ENCODE results near the gene LHFPL3. TPM values are rescaled to one million over a fixed set of nuclear protein-coding genes. Genes with fewer than 3 reads are reported as not detected.
"Not testable (repeated sequence)": the region's sequence is repeated elsewhere in the genome, so short reads cannot be mapped to it uniquely, and the experiment has no call there.

The LHFPL3 gene
- total RNA-seq, 2 donors from 2014 or later: not detected

DNA sequence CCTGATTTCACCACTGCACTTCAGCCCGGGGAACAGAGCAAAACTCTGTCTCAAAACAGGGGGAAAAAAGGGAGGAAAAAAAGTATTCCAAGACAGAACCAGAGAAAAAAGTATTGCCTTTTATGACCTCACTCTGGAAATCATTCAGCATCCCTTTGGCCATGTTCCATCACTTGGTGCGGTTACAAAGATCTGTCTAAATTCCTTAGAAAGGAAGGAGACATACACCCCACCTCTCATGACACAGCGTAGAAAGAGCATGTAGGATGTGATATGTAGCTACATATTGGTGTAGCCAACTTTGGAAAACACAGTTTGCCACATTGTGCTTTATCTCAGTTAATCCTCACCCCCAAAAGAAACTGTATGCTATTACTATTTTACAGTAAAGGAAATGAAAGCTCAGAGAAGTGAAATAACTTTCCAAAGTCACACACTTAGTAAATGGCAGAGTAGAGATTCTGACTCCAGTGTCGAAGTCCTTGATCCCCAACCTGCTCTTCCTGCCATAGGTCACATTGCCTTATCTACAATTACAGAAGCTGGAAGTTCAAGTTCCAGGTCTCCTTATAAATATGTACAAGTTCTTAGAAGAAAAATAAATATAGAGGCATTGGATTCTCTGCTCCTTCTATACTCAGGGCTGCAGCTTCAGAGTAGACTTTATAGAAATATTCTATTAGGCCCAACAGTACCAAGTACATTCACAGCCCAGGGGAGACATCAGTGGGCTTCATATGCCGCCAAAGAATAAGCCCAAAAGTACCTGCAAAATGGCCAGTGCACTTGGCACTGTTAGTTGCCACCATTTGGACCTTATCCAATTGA lies 594.0 kb downstream of the LHFPL3 start:
- TF ChIP-seq, protein P1, sequence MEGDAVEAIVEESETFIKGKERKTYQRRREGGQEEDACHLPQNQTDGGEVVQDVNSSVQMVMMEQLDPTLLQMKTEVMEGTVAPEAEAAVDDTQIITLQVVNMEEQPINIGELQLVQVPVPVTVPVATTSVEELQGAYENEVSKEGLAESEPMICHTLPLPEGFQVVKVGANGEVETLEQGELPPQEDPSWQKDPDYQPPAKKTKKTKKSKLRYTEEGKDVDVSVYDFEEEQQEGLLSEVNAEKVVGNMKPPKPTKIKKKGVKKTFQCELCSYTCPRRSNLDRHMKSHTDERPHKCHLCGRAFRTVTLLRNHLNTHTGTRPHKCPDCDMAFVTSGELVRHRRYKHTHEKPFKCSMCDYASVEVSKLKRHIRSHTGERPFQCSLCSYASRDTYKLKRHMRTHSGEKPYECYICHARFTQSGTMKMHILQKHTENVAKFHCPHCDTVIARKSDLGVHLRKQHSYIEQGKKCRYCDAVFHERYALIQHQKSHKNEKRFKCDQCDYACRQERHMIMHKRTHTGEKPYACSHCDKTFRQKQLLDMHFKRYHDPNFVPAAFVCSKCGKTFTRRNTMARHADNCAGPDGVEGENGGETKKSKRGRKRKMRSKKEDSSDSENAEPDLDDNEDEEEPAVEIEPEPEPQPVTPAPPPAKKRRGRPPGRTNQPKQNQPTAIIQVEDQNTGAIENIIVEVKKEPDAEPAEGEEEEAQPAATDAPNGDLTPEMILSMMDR (IDR thresholded peaks at IDR 0.05): no peak
- no peak for ATAC-seq (ENCODE audit: insufficient number of reproducible peaks, low FRiP score, low read depth)
- H3K27me3 ChIP-seq (replicated peaks; ENCODE audit: insufficient read depth): no peaks in the 10 kb centered on the region
- no peaks in the 10 kb centered on the region for H3K36me3 ChIP-seq
- H3K4me1 ChIP-seq (ENCODE audit: control insufficient read depth in 1 of 2, low read depth in 2 of 2): peaks cover 0 to 15% of the 10 kb centered on the region in 2 donors
- peak overlapping the region in 1 of 2 donors; percentile 47 for H3K27ac ChIP-seq
- no peak overlapping the region for H3K4me3 ChIP-seq
- H3K9me3 ChIP-seq: no peaks in the 10 kb centered on the region
- no peak for DNase-seq (ENCODE audit: low spot score)

DNA sequence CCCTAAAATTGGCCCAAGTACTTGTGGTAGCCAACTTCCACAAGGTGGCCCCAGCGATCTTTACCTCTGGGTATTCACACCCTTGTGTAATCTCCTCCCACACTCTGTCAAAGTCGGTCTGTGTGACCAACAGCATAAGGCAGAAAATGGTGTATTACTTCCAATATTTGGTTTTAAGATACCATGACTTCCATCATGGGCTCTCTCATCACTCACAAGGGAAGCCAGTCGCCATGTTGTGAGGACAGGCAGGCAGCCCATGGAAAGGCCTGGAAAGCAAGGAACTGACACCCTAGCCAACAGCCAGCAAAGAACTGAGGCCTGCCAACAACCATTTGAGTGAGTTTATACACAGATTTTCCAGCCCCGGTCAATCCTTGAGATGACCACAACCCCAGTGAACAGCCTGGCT lies 594.6 kb downstream of the LHFPL3 start:
- Histone ChIP-seq H3K9me3 (no peaks in the 10 kb centered on the region), H3K27ac (peak overlapping the region; percentile 39 to 47), H3K36me3 (no peaks in the 10 kb centered on the region), H3K4me1 (ENCODE audit: control insufficient read depth in 1 of 2, low read depth in 2 of 2) (peaks cover 0 to 15% of the 10 kb centered on the region in 2 donors), H3K27me3 (replicated peaks; ENCODE audit: insufficient read depth) (no peaks in the 10 kb centered on the region), H3K4me3 (no peak overlapping the region)
- TF ChIP-seq, protein P1 (IDR thresholded peaks at IDR 0.05): peak; percentile 61
- ATAC-seq (ENCODE audit: insufficient number of reproducible peaks, low FRiP score, low read depth) (peak; percentile 85), DNase-seq (ENCODE audit: low spot score) (no peak)

DNA sequence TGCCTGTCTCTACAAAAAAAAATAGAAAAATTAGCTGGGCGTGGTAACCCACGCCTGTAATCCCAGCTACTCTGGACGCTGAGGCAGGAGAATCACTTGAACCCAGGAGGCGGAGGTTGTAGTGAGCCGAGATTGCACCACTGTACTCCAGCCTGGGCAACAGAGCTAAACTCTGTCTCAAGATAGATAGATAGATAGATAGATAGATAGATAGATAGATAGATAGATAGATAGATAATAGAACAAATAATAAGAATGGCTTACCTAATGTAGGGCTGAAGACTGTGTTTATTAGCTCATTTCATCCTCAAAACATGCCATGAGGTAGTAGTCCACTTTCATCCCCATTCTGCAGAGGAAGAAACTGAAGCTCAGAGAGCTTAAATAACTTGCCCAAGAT lies 597.8 kb downstream of the LHFPL3 start:
- ATAC-seq (ENCODE audit: insufficient number of reproducible peaks, low FRiP score, low read depth); H3K27me3 ChIP-seq (replicated peaks; ENCODE audit: insufficient read depth); DNase-seq (ENCODE audit: low spot score); H3K4me3 ChIP-seq; H3K27ac ChIP-seq; H3K36me3 ChIP-seq; H3K9me3 ChIP-seq: not testable (repeated sequence)
- H3K4me1 ChIP-seq (ENCODE audit: control insufficient read depth in 1 of 2, low read depth in 2 of 2): peaks cover 0 to 15% of the 10 kb centered on the region in 2 donors

DNA sequence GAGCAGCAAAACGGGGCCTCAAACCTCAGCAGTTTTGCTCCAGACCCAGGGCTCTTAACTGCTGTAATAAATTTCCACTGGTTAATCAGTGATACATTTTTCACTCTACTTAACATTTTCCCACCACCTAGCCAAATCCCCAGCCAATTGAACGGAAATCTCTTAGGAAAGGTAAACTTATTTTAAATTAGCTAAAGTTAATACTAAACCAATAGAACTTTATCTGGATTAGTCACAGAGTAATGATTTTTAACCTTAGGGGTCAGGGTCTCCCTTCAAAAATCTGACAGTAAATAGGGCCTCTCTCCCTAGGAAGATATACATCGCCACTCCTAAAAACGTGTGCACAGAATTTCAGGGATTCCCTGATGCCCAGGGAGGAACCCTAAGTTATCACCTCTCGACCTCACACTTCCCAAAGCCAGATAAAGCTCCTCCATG lies 598.2 kb downstream of the LHFPL3 start:
- no peak for ATAC-seq (ENCODE audit: insufficient number of reproducible peaks, low FRiP score, low read depth)
- Histone ChIP-seq H3K27me3 (replicated peaks; ENCODE audit: insufficient read depth) (no peaks in the 10 kb centered on the region), H3K4me3 (no peak overlapping the region), H3K36me3 (no peaks in the 10 kb centered on the region), H3K27ac (no peak overlapping the region), H3K4me1 (ENCODE audit: control insufficient read depth in 1 of 2, low read depth in 2 of 2) (peaks cover 0 to 15% of the 10 kb centered on the region in 2 donors), H3K9me3 (no peaks in the 10 kb centered on the region)
- DNase-seq (ENCODE audit: low spot score): no peak
- TF ChIP-seq, protein P1 (IDR thresholded peaks at IDR 0.05): no peak

DNA sequence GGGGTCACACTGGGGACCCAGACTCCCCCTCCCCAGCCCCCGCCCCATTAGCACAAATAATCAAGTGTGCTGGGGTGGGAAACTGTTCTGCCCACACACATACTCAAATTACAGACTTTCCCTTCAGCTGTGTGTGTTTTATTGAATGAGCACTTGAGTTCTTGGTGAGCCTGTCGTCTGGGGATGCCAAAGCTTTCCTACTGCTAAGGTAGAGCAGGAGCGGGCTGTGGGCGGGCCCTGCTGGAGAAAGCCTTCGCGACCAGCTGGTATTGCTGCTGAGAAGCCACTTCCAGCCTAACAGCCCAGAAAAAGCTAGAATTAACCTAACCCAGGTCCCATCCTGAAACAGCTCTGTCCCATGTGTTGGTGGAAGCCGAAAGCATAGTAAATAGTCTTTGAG lies 598.7 kb downstream of the LHFPL3 start:
- TF ChIP-seq, protein P1 (IDR thresholded peaks at IDR 0.05): no peak
- H3K4me3 ChIP-seq: no peak overlapping the region

More for the DNA sequence above, 598.7 kb downstream of the LHFPL3 start:
- peaks cover 0 to 12% of the 10 kb centered on the region in 2 donors for H3K4me1 ChIP-seq (ENCODE audit: control insufficient read depth in 1 of 2, low read depth in 2 of 2)
- no peaks in the 10 kb centered on the region for H3K27me3 ChIP-seq (replicated peaks; ENCODE audit: insufficient read depth)
- no peaks in the 10 kb centered on the region for H3K36me3 ChIP-seq
- DNase-seq (ENCODE audit: low spot score) (no peak), ATAC-seq (ENCODE audit: insufficient number of reproducible peaks, low FRiP score, low read depth) (no peak)
- H3K9me3 ChIP-seq: no peaks in the 10 kb centered on the region
- H3K27ac ChIP-seq: no peak overlapping the region
